K562 (cell line): ENCODE data around the gene CDNF. TPM values are rescaled to one million over a fixed set of nuclear protein-coding genes. Genes with fewer than 3 reads are reported as not detected.

Experiments
- ARHGAP35 ChIP-seq: fragments of 450-650 bp; IDR thresholded peaks from 2 replicates; pipeline ENCODE4 v1.6.1; 2018; ENCODE audit not compliant: partially characterized antibody
- BHLHE40 ChIP-seq: IDR thresholded peaks from 2 replicates; pipeline ENCODE4 v1.6.1; 2011; ENCODE audit warnings: low read length, improper control_type of control experiment
- CXXC5 ChIP-seq: fragments of 250-450 bp; sonication (Bioruptor Pico); IDR thresholded peaks from 2 replicates; pipeline ENCODE4 v1.8.0; 2022; ENCODE audit warnings: inconsistent platforms, mild to moderate bottlenecking, moderate library complexity
- ELF2 ChIP-seq: fragments of 250-450 bp; sonication (Bioruptor Pico); IDR thresholded peaks from 2 replicates; pipeline ENCODE4 v1.5.0; 2021; ENCODE audit warnings: mild to moderate bottlenecking
- GTF2F1 ChIP-seq: IDR thresholded peaks from 2 replicates; pipeline ENCODE4 v1.6.1; 2011; ENCODE audit warnings: low read depth, low read length, improper control_type of control experiment
- HCFC1 ChIP-seq: IDR thresholded peaks from 2 replicates; pipeline ENCODE4 v1.6.1; 2012; ENCODE audit warnings: low read depth, low read length, improper control_type of control experiment
- IFI16 ChIP-seq: fragments of 250-450 bp; sonication (Bioruptor Pico); IDR thresholded peaks from 2 replicates; pipeline ENCODE4 v2.1.2; 2022; ENCODE audit warnings: mild to moderate bottlenecking, inconsistent platforms
- JUNB ChIP-seq: fragments of 450-650 bp; formaldehyde crosslinking; conservative IDR thresholded peaks from 2 replicates; pipeline ENCODE4 v1.4.0; 2020; ENCODE audit warnings: mild to moderate bottlenecking
- MAFK ChIP-seq: IDR thresholded peaks from 2 replicates; pipeline ENCODE4 v1.6.1; 2011; ENCODE audit warnings: low read length, improper control_type of control experiment
- MEF2D ChIP-seq: conservative IDR thresholded peaks from 2 replicates; pipeline ENCODE4 v1.6.1; 2016; ENCODE audit warnings: low read depth, missing genetic modification characterization, missing compliant biosample characterization
- NCOA1 ChIP-seq: fragments of 450-650 bp; IDR thresholded peaks from 2 replicates; pipeline ENCODE4 v1.6.1; 2016; ENCODE audit warnings: low read depth
- PHB2 ChIP-seq: fragments of 450-650 bp; IDR thresholded peaks from 2 replicates; pipeline ENCODE4 v1.6.1; 2017; ENCODE audit warnings: low read depth
- POLR2H ChIP-seq: IDR thresholded peaks from 2 replicates; pipeline ENCODE4 v1.6.1; 2016; ENCODE audit warnings: missing genetic modification characterization, low read depth, mild to moderate bottlenecking, control low read depth, missing compliant biosample characterization, moderate library complexity
- SP1 ChIP-seq: sonication (generic); formaldehyde crosslinking; IDR thresholded peaks from 2 replicates; pipeline ENCODE4 v1.8.1; 2022; ENCODE audit warnings: mild to moderate bottlenecking, missing genetic modification reagents
- TEAD4 ChIP-seq, 2 experiments: sonication (generic) in 1 of 2; formaldehyde crosslinking in 1 of 2; IDR thresholded peaks; 2 replicates each; pipeline versions ENCODE4 v1.6.1 to v1.8.0; 2012 to 2022; ENCODE audit warnings: borderline replicate concordance in 1 of 2, inconsistent platforms in 1 of 2, low read length in 1 of 2, mild to moderate bottlenecking in 1 of 2, missing genetic modification reagents in 1 of 2
- TRIM24 ChIP-seq, 2 experiments: fragments of 450-650 bp; IDR thresholded peaks; 2 replicates each; pipeline ENCODE4 v1.6.1; 2016
- ZBTB40 ChIP-seq, 2 experiments: fragments of 450-650 bp in 1 of 2; sonication (generic) in 1 of 2; formaldehyde crosslinking in 1 of 2; IDR thresholded peaks; 2 replicates each; pipeline versions ENCODE4 v1.7.1 to v1.9.0; 2016 to 2022; ENCODE audit warnings: inconsistent platforms in 1 of 2, mild to moderate bottlenecking in 1 of 2, missing genetic modification reagents in 1 of 2
- polyA plus RNA-seq, 8 experiments: library from polyadenylated mRNA; depleted of rRNA in 4 of 8; stranded (reverse) in 5 of 8; unstranded in 3 of 8; fragments of >200 nt; fragmentation: Nextera tagmentation in 2 of 8; fragmentation: Illumina TruSeq in 1 of 8; extraction: Ambion mirVana in 2 of 8; extraction: Trizol in 1 of 8; gene quantifications; 2 replicates each; pipeline versions ENCODE4 v1.2.1 to v1.2.3, GENCODE V29; 2011 to 2014; ENCODE audit warnings: inconsistent platforms in 1 of 8, missing spikeins in 1 of 8
- total RNA-seq, 7 experiments: library from RNA; depleted of rRNA in 6 of 7; stranded (reverse); fragments of >200 nt in 6 of 7; fragmentation: Illumina TruSeq in 2 of 7; extraction: Trizol in 2 of 7; gene quantifications; 2 replicates each; pipeline versions ENCODE4 v1.2.1 to v1.2.3, GENCODE V29; 2011 to 2021; ENCODE audit warnings: low replicate concordance in 1 of 7
- TF ChIP-seq, protein P1 (sequence below): fragments of 250-450 bp; sonication (Bioruptor Pico); IDR thresholded peaks from 2 replicates; pipeline ENCODE4 v1.4.0; 2020; ENCODE audit warnings: borderline replicate concordance

Gene CDNF
- total and polyA plus RNA-seq, 9 of the 15 experiments (the other 6 are each of a cell fraction or from before 2014, with no cell fraction given) = 0.18 to 1.6 (median 0.61) TPM

GRCh38 chr10:14837757-14838581 is at the start of gene CDNF, which contains the start of the genes HSPA14 and MSANTD7 (continued):
- no peak; the same call in 1 of the 2 replicates for TF ChIP-seq ZBTB40 (IDR thresholded peaks at IDR 0.05)
- TF ChIP-seq ZBTB40 (CRISPR knock-in tag; IDR thresholded peaks at IDR 0.05) = no peak
- no peak for TF ChIP-seq PHB2
- TF ChIP-seq ELF2 (CRISPR knock-in tag) = no peak
- no peak for TF ChIP-seq NCOA1
- no peak for TF ChIP-seq MAFK
- TF ChIP-seq, protein P1, sequence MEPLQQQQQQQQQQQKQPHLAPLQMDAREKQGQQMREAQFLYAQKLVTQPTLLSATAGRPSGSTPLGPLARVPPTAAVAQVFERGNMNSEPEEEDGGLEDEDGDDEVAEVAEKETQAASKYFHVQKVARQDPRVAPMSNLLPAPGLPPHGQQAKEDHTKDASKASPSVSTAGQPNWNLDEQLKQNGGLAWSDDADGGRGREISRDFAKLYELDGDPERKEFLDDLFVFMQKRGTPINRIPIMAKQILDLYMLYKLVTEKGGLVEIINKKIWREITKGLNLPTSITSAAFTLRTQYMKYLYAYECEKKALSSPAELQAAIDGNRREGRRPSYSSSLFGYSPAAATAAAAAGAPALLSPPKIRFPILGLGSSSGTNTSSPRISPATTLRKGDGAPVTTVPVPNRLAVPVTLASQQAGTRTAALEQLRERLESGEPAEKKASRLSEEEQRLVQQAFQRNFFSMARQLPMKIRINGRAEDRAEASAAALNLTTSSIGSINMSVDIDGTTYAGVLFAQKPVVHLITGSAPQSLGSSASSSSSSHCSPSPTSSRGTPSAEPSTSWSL (CRISPR knock-in tag) = no peak
- TF ChIP-seq TEAD4 (IDR thresholded peaks at IDR 0.05; ENCODE audit: low read length) = no peak
- TF ChIP-seq TEAD4 (CRISPR knock-in tag; IDR thresholded peaks at IDR 0.05; ENCODE audit: borderline replicate concordance) = no peak
- TF ChIP-seq CXXC5 (CRISPR knock-in tag) = peak; percentile 90
- TF ChIP-seq MEF2D = no peak
- TF ChIP-seq HCFC1 = peak; percentile 47
- TF ChIP-seq ARHGAP35 = no peak
- no peak for TF ChIP-seq JUNB (CRISPR knock-in tag)
- peak; percentile 89 for TF ChIP-seq BHLHE40
- TF ChIP-seq IFI16 (CRISPR knock-in tag) = no peak
- TF ChIP-seq POLR2H (tag) = peak; percentile 67
- peak; percentile 85; the same call in 1 of the 2 replicates for TF ChIP-seq SP1 (CRISPR knock-in tag)
- TF ChIP-seq TRIM24 (IDR thresholded peaks at IDR 0.05) = no peak
- TF ChIP-seq GTF2F1 = peak; percentile 93
